GOT3 (cell line): ENCODE data around the gene SRRM4.
"Not testable (repeated sequence)": the region's sequence is repeated elsewhere in the genome, so short reads cannot be mapped to it uniquely, and the experiment has no call there.

ENCODE experiments used
- DNase-seq: peaks from one replicate; lab custom pipeline; 2025; ENCODE audit warnings: mixed read lengths; lab: John Stamatoyannopoulos, UW

SRRM4 gene

DNA sequence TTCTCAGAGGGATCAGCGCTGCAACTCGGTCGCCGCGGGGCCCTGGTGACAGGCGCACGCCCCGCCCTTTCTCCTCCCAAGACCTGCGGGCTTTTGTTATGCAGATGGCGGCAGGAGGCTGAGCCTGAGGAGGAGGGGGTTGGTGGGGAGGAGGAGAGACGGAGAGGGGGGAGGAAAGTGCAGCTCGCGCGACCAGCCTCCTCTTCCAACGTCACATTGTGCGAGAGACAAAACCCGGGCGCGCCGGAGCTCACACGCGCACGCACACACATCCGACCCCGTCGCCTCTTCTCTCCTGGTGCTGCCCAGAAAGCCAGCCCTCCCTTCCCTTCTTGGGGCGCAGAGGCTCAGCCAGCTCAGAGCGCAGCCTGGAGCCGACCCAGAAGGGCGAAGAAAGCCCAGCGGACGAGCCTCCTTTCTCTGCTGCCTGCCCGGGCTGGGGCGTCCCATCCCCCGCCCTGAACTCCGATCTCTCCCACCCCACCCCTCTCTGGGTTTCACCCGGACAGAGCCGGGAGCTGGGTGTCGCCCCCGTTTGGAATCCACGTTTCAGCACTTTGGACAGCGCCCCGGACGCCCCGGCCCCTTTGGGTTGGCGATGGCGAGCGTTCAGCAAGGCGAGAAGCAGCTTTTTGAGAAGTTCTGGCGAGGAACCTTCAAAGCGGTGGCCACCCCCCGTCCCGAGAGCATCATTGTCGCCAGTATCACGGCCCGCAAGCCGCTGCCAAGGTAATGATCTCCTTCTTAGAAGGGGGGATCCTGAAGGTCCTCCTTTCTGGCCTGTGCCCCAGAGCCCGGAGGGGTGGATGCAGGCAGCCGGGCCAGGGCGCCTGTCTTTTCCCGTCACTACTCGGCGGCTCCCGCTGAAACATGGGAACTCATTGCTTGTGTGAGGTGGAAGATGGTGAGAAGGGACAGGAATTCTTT, at the start of gene SRRM4:
Gene SRRM4, plus strand, starts transcription at position 257 of the 927 bp plus-strand sequence. Its CDS starts 342 bp downstream, at position 599.
- DNase-seq: no peak

- no peak for DNase-seq
These were observed 35.1 kb upstream of the SRRM4 start for GRCh38 chr12:118946256-118946655.

- DNase-seq: no peak
These were observed 22.8 kb upstream of the SRRM4 start for GRCh38 chr12:118958520-118958919.

DNA sequence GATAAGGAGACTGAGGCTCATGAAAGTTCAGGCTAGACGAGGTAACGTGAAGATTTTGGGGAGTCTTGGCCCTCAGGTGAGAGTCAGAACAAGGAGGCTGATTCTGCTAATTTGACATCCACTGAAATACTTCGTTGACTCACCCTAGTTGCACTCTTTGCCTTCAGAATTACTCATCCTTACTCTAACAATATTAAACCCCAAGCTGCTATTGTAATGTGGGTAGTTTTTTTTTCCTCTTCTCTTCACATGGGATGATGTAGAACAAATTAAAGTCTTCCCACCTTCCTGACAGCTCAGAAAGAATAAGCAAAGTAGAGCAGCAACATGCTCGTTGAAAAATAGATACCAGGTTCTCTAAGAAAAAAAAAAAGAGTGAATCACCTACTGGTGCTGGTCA, 22.0 kb upstream of the SRRM4 start:
- no peak for DNase-seq

GRCh38 chr12:118959985-118960560, 21.3 kb upstream of the SRRM4 start:
- DNase-seq: no peak

DNA sequence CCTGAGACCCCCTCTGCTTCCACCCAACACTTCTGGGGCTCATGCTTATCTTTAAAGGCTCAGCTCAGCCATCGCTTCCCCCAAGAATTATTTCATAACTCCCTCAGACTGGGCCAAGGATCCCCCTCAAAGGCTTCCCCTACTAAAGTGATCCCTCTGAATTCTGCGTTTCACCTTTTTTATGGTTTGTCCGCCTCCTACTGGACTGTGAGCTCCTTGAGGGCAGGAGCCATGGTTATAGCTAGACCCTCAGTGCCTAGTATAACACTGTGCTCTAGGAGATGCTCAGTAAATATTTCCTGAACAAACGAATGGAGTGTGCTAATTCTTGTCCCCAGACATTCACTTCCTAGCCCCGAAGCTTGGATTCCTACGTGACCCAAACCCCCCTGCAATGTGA, 20.5 kb upstream of the SRRM4 start:
- DNase-seq: no peak

DNA sequence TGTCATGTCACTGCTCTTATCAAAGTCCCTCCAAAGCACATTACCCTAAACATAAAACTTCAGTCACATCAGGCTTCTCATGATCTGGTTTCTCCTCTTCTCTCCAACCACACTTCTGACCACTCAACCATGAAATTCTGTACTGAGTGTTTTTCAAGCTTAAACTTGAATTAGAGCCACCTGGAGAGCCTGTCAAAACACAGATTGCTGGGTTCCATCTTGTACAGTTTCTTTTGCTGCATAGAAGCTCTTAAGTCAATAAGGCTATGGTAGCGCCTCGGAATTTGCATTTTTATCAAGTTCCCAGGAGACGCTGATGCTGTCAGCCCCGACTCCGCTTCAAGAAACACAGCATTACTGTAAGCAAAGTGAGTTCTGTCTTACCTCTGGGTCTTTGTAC, 16.4 kb upstream of the SRRM4 start:
- DNase-seq: no peak

GRCh38 chr12:118970856-118971255, 10.5 kb upstream of the SRRM4 start:
- DNase-seq: no peak

DNA sequence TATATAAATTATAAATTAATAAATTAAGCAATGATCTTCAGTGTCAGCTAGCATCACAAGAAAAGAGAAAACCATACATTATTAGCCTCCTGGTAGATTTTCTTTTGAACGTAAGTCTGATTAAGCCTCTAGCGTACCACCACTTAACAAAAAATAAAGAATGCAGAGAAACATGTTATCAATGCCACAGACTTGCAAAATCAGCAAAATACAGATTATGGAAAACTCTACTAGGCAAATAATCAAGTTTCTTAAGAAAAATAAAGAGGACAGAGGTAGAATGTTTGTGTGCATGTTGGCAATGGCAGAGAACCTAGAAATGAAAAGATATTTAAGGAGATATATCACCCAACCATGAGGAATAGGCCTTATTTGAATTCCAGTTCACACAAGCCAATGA, 8.4 kb upstream of the SRRM4 start:
- DNase-seq: no peak

DNA sequence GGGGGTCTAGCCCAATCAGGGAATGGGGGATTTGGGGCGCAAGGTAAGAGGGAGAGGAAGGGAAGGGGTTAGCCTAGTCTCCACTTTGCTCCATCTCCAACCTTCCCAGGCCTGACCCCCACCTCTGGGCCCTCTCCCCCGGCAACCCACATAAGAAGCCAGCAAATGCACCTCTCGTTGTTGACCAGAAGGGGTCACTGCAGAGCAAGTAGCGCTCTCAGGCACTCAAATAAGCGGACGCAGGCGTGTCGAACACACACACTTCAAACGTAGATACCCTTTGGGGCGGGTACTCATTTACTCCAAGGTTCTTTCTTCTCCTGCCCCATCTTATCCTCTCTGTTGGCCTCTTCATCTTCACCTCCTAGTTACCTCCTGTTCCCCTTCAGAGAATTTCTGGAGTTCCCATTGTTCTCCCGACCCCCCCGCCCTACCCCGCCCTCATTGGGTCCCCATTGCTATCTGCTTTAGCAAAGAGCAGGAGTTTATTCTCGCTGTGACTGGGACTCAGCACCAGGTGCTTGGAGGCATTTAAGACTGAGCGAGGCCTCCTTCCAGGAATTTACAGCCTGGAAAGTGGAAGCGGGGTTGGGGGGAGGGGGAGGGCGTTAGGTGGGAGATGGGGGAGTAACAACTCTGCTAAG, 1.5 kb upstream of the SRRM4 start:
- DNase-seq: no peak

GRCh38 chr12:118980407-118981014, 830 bp upstream of the SRRM4 start:
- DNase-seq: no peak

- no peak for DNase-seq
These were observed 961 bp downstream of the SRRM4 start for GRCh38 chr12:118982302-118982701.

GRCh38 chr12:118982984-118983761, 1.8 kb downstream of the SRRM4 start:
- DNase-seq: no peak

- DNase-seq: no peak
These were observed 3.0 kb downstream of the SRRM4 start for GRCh38 chr12:118984161-118984943.

DNA sequence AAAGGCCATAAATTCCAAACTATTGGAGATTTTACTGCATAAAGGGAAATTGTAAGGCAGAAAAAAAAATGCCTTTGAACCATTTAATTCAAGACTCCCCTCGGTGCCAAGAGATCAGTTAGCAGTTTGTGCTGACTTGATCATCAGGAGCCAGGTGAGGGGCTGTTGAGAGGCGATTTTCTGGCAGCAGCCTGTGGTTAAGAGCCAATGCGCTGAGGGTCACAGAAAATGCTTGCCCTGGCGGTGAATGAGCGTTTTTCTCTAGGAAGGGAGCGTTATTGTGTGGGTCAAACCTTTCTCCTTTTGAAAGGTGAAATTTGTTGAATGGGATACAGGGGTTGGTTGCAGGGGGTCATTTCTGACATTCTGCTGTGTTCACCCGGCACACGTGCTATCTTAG, 4.7 kb downstream of the SRRM4 start:
- DNase-seq: no peak

- DNase-seq: no peak
These were observed 17.8 kb downstream of the SRRM4 start for GRCh38 chr12:118999107-118999506.

- no peak for DNase-seq
These were observed 23.7 kb downstream of the SRRM4 start for GRCh38 chr12:119005085-119005484.

DNA sequence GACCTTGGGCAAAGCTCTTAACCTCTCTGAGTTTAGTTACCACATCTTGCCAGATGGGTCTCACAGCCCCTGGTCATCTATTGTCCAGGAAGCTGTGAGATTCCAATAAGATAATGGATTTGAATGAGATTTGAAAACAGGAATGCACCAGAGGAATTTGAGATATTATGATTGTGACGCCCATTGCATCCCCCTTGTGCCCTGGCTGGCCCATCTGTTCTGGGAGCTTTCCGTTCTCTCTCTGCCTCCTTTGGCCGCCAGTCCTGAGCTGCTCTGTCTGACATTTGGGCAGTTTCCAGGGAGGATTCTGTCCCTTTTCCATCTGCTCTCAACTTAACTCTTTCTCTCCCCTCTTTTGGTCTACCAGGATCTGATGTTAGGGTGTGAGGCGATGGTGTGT, 24.6 kb downstream of the SRRM4 start:
- DNase-seq: no peak

DNA sequence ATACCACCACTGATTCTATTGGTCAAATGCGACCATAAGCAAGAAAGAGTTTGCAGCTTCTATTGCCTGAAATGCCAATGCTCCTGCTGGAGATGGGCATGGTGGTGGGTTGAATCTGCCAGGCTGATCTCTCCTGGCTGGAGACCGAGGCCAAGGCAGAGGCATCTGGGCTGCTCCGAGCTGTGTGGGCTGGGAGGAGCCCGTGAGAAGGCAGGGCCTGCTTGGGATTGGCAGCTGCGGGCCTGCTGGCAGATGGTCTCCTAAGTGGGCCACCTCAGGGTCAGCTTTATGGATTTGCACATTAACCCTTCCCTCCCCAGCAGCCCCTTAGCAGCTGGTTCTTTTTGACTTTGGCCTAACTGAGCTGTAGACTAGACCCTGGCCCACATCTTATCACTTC, 25.4 kb downstream of the SRRM4 start:
- DNase-seq: no peak

GRCh38 chr12:119008273-119008672, 26.9 kb downstream of the SRRM4 start:
- not testable (repeated sequence) for DNase-seq

DNA sequence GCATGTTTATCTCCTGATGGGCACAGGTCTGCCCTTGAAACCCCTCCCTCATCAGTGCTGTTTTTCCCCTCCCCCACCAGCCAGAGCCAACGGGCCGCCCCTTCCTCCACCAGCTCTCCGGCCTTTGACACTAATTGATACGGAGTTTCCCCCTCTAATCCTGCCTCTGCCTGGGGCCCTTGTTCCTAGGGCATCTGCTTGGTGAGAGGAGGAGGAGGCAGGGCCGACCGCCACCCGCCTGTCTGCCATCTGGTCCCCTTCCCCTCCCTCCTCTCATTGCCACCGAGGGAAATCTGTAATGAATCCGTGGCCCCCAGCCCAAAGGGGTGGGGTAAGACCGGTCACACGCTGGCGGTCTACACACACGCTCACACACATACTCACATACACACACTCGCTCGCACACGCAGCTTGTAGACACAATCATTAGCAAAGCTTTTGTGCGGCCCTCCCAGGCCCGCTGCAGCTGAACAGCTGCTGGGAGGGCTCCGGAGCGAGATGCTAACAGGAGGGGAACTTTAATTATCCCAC, 27.4 kb downstream of the SRRM4 start:
- DNase-seq: no peak
